GM13977 (cell line): ENCODE results near the gene SLC2A6.

Experiments used
- DNase-seq: peaks from one replicate; pipeline ENCODE4 v3.0.0; 2012; ENCODE audit warnings: low spot score
- in situ Hi-C: fragments of 300-500 bp; cut with MboI; formaldehyde crosslinking; loops from one replicate; pipeline ENCODE4 v1.12.0; 2022; ENCODE audit warnings: low sequenced_read_pairs, low pct_unique_long_range_greater_than_20kb, mixed read lengths, inconsistent platforms; ENCODE audit not compliant: unreplicated experiment
- TF ChIP-seq, protein P1 (sequence below): IDR thresholded peaks from 2 replicates; pipeline ENCODE4 v1.5.1; 2012; ENCODE audit warnings: mild to moderate bottlenecking, control low read depth; ENCODE audit not compliant: insufficient read depth; ENCODE audit errors: extremely low read depth, missing control alignments

The SLC2A6 gene

GRCh38 chr9:133423216-133423615 lies 55.7 kb downstream of the SLC2A6 start:
- DNase-seq, result no peak
- in situ Hi-C loops, result no loop called here
- TF ChIP-seq, protein P1, sequence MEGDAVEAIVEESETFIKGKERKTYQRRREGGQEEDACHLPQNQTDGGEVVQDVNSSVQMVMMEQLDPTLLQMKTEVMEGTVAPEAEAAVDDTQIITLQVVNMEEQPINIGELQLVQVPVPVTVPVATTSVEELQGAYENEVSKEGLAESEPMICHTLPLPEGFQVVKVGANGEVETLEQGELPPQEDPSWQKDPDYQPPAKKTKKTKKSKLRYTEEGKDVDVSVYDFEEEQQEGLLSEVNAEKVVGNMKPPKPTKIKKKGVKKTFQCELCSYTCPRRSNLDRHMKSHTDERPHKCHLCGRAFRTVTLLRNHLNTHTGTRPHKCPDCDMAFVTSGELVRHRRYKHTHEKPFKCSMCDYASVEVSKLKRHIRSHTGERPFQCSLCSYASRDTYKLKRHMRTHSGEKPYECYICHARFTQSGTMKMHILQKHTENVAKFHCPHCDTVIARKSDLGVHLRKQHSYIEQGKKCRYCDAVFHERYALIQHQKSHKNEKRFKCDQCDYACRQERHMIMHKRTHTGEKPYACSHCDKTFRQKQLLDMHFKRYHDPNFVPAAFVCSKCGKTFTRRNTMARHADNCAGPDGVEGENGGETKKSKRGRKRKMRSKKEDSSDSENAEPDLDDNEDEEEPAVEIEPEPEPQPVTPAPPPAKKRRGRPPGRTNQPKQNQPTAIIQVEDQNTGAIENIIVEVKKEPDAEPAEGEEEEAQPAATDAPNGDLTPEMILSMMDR, result no peak

DNA sequence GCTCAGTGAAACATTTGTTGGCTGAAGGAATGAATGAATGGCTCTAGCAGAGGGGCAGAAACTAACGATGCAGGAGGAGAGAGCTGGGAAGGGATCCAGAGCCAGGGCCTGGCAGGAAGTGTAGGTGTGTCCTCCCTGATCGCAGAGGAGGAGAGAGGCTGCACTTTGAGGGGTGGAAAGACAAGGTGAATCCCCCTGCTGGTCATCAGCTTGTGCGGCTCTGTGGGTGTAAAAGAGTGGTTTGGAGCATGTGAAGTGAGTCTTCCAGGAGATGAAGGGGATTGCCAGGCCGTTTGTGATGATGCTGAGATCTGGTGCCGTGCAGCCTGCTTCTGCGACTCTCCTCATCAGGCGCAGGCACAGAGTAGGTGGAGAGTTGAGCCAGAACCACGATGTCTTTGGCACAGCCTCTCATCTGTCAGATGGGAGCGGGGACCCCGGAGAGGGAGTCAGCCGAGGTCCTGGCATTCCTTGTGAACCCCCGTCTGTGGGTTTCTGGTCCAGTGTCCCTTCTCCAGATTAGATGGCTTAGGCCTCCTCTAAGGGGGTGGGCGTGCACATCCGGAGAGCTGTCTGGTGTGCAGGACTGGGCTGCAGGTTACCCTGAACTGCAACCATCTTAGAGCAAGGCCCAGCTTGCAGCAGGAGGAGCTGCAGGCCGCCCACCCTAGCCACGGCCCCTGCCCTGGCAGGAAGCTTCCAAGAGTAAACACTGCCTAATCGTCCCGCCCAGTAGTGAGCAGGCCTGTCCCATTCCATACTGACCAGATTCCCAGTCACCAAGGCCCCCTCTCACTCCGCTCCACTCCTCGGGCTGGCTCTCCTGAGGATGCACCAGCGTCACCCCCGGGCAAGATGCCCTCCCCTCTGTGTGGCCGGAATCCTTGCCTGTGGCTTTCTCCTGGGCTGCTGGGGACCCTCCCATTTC lies 57.0 kb downstream of the SLC2A6 start, which contains the start of gene ADAMTS13:
Gene ADAMTS13, plus strand, starts transcription at position 753 of the 928 bp plus-strand sequence. Its CDS starts 77 bp downstream, at position 830.
- in situ Hi-C loops, result no loop called here
- DNase-seq, result peak; percentile 80
- TF ChIP-seq, protein P1, result peak; percentile 12
